GM18520 (cell line): ENCODE measurements around the gene TCEA2.

Experiments
- ATAC-seq: cut with Tn5 transposase; IDR thresholded peaks from one replicate; pipeline ENCODE4 v1.9.1; 2021; ENCODE audit not compliant: unreplicated experiment

TCEA2 gene

GRCh38 chr20:64063389-64064144 is 569 bp downstream of the TCEA2 start:
- no peak for ATAC-seq

DNA sequence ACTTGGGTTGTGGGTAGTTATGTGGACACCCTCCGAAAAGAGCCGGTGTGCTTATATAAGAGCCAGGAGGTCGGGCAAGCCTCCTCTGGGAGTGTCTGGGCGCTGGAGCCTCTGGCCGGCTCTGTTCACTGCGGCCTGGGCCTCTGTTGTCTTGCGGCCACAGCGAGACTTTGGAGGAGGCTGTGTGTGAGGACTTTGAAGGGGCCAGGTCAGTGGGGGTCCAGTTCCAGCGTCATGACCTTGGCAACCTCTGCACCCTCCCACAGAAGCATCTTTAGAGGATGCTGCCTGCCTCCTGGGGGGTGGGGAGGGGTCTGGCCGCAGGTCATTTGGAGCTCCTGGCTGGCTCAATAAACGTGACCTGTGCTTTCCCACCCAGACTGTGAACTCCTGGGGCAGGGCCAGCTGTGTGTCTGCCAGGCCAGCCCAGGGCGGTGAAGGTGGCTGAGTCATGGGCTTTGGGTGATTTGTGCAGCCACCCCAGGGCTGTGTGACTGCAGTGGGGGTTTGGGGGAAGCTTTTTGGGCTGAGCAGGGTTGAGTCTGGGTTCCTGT is 1.2 kb downstream of the TCEA2 start:
- ATAC-seq: no peak

- ATAC-seq: no peak
Observed at GRCh38 chr20:64065062-64065973, 2.3 kb downstream of the TCEA2 start.

- ATAC-seq: peak; percentile 35
Observed at GRCh38 chr20:64065974-64066343, 3.0 kb downstream of the TCEA2 start.

GRCh38 chr20:64067005-64067632 is 4.1 kb downstream of the TCEA2 start:
- no peak for ATAC-seq

DNA sequence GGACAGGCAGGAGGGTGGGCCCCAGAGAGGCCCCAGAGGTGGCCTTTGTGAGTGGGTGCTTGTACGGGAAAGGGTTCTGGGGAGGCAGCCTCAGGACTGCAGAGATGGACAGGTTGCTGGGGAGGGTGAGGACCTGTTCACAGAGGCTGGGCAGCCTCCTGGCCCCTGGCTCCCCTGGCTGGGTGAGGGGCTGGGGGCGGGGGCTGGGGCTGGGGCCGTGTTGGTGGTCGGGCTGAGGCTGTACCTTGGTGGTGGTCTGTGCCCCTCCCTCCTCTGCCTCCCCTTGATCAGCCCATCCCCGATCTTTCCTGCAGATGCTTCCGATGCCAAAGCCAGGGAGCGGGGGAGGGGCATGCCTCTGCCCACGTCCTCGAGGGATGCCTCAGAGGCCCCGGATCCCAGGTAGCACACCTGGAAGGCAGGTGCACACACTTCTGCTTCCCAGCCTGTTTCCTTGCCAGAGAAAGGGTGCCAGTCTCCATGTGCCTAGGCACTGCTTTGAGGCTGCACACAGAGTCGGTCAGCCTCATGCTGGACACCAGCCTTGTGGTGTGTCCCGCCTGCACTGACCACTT is 4.8 kb downstream of the TCEA2 start:
- ATAC-seq: no peak

DNA sequence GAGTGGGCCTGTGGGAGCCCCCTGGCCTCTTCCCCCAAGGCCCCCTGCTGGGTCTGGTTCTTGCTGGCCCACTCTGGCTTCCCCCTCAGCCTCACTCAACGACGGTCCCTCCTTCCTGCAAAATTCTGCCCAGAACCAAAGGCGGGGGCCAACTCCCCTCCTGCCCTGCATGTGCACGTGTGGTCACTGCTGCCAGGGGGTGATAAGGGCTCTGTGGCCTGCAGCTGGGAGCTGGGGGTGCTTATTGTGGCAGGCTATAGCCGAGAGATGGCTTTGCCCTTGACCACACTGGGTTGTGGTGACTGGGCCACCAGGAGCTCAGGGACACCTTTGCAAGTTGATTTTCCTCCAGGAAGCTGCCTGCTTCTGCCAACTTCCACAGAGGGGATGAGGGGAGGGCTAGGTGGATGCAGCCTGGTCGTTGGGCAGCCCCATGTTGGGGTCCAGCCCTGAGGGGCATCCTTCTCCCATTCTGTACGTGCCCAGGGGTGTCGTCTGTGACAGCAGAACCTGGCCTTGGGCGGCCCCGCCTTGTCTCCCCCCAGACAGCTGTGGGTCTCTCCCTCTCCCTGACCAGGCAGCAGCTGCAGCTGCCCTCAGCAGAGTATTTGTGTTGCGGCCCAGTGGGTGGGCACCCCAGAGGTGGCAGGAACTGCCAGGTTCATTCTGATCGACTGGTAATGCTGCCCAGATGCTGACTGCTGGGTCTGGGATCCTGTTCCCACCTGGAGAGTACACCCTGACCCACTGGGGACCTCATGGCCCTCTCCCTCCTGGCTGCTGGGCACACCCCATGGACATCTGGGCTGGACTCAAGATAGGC is 5.6 kb downstream of the TCEA2 start:
- no peak for ATAC-seq

DNA sequence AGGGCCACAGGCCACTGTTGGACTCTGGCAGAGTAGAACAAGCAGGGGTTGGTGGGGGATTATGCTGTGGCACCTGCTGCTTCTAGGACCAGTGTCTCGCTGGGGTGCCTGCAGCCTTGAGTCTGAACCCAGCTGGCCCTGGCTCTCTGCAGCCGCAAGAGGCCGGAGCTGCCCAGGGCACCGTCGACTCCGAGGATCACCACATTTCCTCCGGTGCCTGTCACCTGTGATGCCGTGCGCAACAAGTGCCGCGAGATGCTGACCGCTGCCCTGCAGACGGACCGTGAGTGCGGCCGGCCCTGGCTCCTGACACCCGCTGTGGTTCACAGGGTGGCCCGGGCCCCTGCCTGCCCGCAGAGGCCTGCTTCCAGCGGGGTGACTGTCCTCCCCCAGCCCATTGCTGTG is 6.2 kb downstream of the TCEA2 start:
- ATAC-seq: no peak

DNA sequence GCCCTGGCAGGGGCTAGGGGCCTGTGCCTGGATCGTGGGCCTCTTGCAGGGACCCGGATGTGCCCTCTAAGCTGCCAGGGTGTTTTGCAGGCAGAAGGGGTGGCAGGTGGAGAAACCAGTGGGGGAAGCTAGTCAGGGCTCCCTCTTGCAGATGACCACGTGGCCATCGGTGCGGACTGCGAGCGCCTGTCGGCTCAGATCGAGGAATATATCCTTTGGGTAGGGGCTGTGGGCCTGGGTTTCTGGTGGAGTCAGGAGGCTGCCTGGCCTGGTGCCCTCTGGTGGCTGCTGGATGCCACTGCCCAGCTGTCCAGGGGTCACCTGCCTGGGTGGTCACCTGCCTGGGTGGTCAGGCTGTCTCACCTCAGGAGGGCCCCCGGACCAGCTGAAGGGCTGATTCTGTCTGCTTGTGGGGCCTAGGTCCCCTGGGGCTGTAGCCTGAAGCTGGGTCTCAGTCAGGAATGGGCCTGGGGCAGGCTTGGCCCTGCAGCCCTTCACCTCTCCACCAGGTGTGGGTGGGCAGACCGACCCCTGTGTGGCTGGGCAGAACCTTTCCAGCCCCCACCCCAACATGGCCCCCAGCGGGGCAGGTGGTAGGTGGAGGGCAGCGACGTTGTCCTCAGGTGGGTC is 6.7 kb downstream of the TCEA2 start:
- ATAC-seq: no peak

- no peak for ATAC-seq
Observed at GRCh38 chr20:64070244-64070993, 7.4 kb downstream of the TCEA2 start.

- no peak for ATAC-seq
Observed at GRCh38 chr20:64071341-64072332, 8.6 kb downstream of the TCEA2 start.

DNA sequence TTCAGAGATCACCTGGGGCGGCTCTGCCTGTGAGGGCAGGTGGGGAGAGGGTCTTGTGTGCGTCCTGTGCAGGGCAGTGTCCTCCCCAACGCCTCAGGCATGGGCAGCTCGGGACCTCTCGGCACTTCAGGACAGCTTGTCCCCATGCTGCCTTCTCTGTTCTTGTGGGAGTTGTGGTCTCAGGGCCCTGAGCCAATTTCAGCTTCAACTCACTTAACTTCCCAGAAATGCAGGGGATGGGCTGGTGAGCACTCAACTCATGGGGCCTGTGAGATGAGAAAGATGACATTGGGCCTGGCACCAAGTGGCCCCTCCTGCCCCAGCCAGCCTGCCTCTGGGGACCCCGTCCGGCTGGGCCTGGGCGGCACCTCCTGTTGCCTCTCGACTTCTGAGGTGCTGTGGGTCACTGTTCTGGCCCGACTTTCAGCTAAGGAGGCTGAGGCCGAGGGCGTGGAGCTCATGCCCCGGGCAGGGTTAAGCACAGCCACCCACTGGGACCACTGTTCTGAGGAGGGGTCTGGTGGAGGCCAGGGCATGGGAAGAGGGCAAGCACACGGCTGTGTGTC is 9.6 kb downstream of the TCEA2 start:
- ATAC-seq: no peak

GRCh38 chr20:64073476-64074183 is 10.6 kb downstream of the TCEA2 start:
- ATAC-seq: no peak

DNA sequence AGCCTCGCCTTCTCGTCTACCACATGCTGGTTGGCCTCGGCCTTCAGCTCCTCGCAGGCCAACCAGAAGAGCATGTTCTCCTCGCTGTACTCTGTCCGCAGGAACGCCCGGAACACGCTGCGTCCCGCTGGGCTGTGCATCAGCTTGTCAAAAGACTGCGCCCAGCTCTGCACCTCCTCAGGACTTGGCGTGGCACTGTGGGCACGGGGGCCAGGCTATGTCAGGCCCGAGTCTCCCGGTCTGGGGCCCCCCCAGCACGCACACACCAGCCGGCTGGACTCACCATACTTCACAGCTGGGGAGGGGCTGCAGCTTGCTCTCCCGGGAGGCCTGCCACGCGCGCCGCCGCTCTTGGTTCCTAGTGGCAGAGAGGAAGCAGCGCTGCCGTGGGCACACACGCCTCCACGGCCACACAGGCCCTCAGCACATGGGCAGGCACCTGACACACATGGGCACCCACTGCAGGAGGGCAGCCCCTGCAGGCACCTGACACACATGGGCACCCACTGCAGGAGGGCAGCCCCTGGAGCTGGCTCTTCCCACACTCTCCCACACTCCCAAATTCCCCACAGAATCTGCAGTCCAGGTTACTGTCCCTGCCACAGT is 11.3 kb downstream of the TCEA2 start:
- ATAC-seq: no peak

DNA sequence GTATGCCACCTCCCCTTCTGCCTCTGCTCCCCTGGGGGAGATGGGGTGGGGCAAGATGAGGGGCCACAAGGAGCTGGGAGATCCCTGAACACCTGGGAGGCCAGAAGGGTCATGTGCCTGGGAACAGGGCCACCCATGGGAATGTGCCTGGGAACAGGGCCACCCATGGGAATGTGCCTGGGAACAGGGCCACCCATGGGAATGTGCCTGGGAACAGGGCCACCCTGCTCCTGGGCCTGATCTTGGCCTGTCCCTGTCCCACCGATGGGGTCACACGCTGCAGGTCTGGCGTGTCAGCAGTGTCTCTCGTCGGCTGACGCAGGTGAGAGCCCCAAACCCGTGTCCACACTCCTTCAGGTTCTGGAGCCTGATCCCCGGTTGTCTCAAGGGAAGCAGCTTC is 12.0 kb downstream of the TCEA2 start:
- ATAC-seq: no peak

GRCh38 chr20:64075556-64075955 is 12.6 kb downstream of the TCEA2 start:
- no peak for ATAC-seq
